ENCODE measurements around the gene AGRN. TPM values are rescaled to one million over a fixed set of nuclear protein-coding genes. Genes with fewer than 3 reads are reported as not detected.

AGRN gene
- total RNA-seq, 1 donor from 2014 or later: 34.1 TPM

DNA sequence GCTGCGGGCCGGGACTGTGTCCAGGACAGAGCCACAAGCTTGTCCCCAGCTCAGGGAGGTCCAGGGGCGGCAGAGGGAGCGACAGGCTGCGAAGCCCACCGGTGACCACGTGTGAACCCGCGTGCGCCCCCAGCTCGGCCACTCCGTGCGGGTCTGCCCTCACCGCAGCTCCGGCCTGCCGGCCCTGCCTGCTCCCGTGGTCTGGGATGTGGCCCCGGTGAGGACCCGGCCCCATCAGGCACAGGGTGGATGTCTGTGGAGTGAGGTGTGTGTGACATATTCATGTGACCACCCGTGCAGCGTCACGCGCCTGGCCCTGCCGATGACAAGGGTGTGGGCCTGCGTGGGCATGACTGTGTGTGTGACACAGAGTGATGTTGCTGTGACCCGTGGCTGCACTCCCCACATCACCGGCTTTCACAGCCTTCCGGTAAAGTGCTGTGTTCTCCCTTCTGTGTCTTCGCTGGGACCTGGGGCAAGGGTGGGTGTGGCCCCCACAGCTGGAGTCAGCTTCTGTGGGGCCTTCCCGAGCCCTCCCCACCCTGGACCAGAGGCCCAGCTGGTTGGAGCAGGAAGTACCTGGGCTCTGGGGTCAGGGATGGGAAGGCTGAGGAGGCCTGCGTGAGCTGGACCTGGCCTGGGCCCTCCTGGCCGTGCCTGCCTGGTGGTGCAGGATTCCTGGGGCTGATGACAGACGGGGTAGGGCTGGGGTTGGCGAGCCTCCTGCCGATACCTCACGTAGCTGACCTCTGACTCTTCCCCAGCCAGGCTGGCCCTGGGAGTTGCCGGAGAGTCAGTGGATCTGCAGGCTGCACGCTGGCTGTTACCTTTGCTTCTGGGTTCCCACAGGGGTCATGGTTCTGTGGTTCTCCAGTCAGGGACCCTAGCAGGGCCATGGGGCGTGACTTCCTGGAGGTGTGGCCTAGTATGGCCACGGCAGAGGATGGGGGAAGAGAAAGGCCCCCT lies 50.1 kb downstream of the AGRN start:
- H3K36me3 ChIP-seq: no peaks in the 10 kb centered on the region
- peak overlapping the region; percentile 79 for H3K4me3 Mint-ChIP-seq
- peak overlapping the region; percentile 77 for H3K4me2 ChIP-seq
- H3K4me1 Mint-ChIP-seq: peaks cover 18% of the 10 kb centered on the region
- TF ChIP-seq EZH2 (IDR thresholded peaks at IDR 0.05) (no peak), EZH2phosphoT487 (IDR thresholded peaks at IDR 0.05) (no peak), CTCF (IDR thresholded peaks at IDR 0.05) (no peak)
- no peaks in the 10 kb centered on the region for H3K79me2 ChIP-seq (ENCODE audit: low read depth)
- peaks cover 67% of the 10 kb centered on the region for H3K27me3 ChIP-seq
- H3K9me3 ChIP-seq (ENCODE audit: low read depth): no peaks in the 10 kb centered on the region
- H3F3A ChIP-seq (ENCODE audit: low read depth): peaks cover 24% of the 10 kb centered on the region
- no peaks in the 10 kb centered on the region for H3K9me3 Mint-ChIP-seq
- peak overlapping the region; percentile 54 for H3K4me3 ChIP-seq
- no peak overlapping the region for H3K9ac ChIP-seq
- peaks cover 12% of the 10 kb centered on the region for H3K27me3 Mint-ChIP-seq (ENCODE audit: insufficient read depth, low read depth)
- DNase-seq (ENCODE audit: low spot score): peak; percentile 39
- H2AFZ ChIP-seq (replicated peaks): peak overlapping the region; percentile 52
- H3K36me3 Mint-ChIP-seq: no peaks in the 10 kb centered on the region
- no peak overlapping the region for H3K27ac ChIP-seq
- H4K20me1 ChIP-seq (ENCODE audit: low read depth): peaks cover 15% of the 10 kb centered on the region
- H3K4me1 ChIP-seq: no peaks in the 10 kb centered on the region
- H3K27ac Mint-ChIP-seq: no peak overlapping the region

DNA sequence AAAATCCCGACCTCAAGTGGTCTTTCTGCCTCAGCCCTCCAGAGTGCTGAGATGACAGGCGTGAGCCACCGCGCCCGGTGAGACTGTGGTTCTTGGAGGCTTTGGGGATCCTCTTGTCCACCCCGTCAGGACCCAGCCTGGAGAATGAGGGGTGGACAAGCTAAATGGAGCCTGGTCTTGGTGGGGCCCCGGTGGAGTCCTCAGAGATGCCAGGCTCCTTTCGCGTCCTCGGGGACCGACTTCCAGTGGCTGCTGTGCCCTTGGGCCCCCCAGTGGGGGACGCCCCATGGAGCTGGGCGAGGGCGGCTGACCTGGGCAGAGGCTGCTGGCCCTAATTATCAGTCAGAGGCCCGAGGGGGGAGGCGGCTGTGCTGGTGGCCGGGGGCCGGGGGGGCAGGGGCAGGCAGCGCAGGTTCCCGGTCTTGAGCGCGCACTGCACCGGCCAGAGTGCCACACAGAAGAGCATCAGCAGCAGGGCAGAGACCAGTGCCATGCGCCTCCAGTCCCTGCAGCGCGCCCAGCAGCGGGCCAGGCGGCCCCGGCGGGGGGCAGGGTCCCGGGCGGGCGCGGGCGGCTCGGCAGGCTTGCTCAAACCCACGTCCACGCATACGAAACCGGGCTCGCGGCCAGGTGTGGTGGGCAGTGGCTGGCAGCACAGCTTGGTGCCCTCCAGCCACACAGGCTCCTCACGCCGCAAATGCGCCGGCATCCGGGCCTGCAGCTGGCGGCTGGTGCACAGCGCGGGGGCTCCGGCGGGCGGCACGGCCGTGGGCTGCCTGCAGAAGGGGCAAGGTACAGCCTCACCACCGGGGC lies 51.8 kb downstream of the AGRN start:
- peak overlapping the region; percentile 41 for H3K4me3 Mint-ChIP-seq
- Histone ChIP-seq H3K4me3 (no peak overlapping the region), H3K27me3 (peaks cover 62% of the 10 kb centered on the region), H3K36me3 (no peaks in the 10 kb centered on the region), H3K79me2 (ENCODE audit: low read depth) (no peaks in the 10 kb centered on the region), H3K4me2 (no peak overlapping the region), H3F3A (ENCODE audit: low read depth) (peaks cover 11% of the 10 kb centered on the region), H3K9me3 (ENCODE audit: low read depth) (no peaks in the 10 kb centered on the region), H4K20me1 (ENCODE audit: low read depth) (peaks cover 13% of the 10 kb centered on the region), H3K9ac (no peak overlapping the region), H3K4me1 (no peaks in the 10 kb centered on the region), H2AFZ (replicated peaks) (no peak overlapping the region), H3K27ac (no peak overlapping the region)
- no peak overlapping the region for H3K27ac Mint-ChIP-seq
- no peaks in the 10 kb centered on the region for H3K9me3 Mint-ChIP-seq
- TF ChIP-seq EZH2phosphoT487 (IDR thresholded peaks at IDR 0.05) (no peak), CTCF (IDR thresholded peaks at IDR 0.05) (no peak), EZH2 (IDR thresholded peaks at IDR 0.05) (no peak)
- H3K27me3 Mint-ChIP-seq (ENCODE audit: insufficient read depth, low read depth): peaks cover 9% of the 10 kb centered on the region
- peaks cover 13% of the 10 kb centered on the region for H3K4me1 Mint-ChIP-seq
- H3K36me3 Mint-ChIP-seq: no peaks in the 10 kb centered on the region
- DNase-seq (ENCODE audit: low spot score): no peak

DNA sequence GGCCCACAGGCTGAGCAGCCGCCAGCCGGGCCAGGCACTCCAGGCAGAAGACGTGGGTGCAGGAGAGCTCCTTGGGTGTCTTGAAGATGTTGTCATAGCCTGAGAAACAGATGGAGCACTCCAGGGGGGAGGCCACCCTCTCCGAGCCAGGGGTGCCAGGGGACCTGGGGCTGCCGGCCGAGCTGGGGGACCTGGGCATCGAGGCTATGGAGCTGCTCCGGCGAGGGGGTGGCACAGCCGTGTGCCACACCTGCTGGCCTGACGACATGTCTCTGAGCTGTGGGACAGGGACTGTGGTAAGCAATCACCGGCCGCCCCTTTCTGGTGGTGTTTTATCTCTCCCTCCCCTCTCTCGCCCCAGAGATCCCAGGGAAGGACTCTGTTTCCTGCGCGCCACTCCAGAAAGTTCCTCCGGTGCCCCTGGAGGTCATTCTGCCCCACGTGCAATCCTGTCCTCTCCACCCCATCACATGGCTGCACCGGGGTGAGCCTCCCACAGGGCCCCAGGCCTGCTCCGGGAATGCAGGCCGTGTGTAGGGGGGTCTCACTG lies 52.5 kb downstream of the AGRN start:
- Histone ChIP-seq H3F3A (ENCODE audit: low read depth) (peaks cover 9% of the 10 kb centered on the region), H3K4me3 (no peak overlapping the region), H3K79me2 (ENCODE audit: low read depth) (no peaks in the 10 kb centered on the region), H3K4me1 (no peaks in the 10 kb centered on the region), H4K20me1 (ENCODE audit: low read depth) (peaks cover 11% of the 10 kb centered on the region), H3K36me3 (no peaks in the 10 kb centered on the region), H3K9me3 (ENCODE audit: low read depth) (no peaks in the 10 kb centered on the region), H3K4me2 (no peak overlapping the region), H3K27ac (no peak overlapping the region), H2AFZ (replicated peaks) (no peak overlapping the region), H3K9ac (no peak overlapping the region), H3K27me3 (peaks cover 55% of the 10 kb centered on the region)
- no peak for DNase-seq (ENCODE audit: low spot score)
- no peaks in the 10 kb centered on the region for H3K9me3 Mint-ChIP-seq
- H3K4me1 Mint-ChIP-seq: peaks cover 13% of the 10 kb centered on the region
- H3K36me3 Mint-ChIP-seq: no peaks in the 10 kb centered on the region
- no peak for TF ChIP-seq EZH2 (IDR thresholded peaks at IDR 0.05)
- no peak for TF ChIP-seq EZH2phosphoT487 (IDR thresholded peaks at IDR 0.05)
- no peak for TF ChIP-seq CTCF (IDR thresholded peaks at IDR 0.05)
- H3K27me3 Mint-ChIP-seq (ENCODE audit: insufficient read depth, low read depth): peaks cover 9% of the 10 kb centered on the region
- H3K27ac Mint-ChIP-seq: no peak overlapping the region
- no peak overlapping the region for H3K4me3 Mint-ChIP-seq
